Cardiac fibroblast (primary cell): ENCODE measurements around the gene TBL2.
"Not testable (repeated sequence)": the region's sequence is repeated elsewhere in the genome, so short reads cannot be mapped to it uniquely, and the experiment has no call there.

Experiments used
- DNase-seq, 2 donors: peaks; one replicate each; pipeline versions ENCODE4 v3.0.0 to v3.0.0-alpha.2; 2010; ENCODE audit warnings: low read depth in 2 of 2
- H3K4me3 ChIP-seq, 2 donors: replicated peaks in 1 of 2; 1 replicate in 1 of 2; 2 replicates in 1 of 2; pipeline ENCODE4 v1.5.1; 2011; ENCODE audit warnings: low read depth in 2 of 2, low read length in 2 of 2, mild to moderate bottlenecking in 2 of 2, moderate library complexity in 1 of 2
- CTCF ChIP-seq: IDR thresholded peaks from one replicate; pipeline ENCODE4 v1.5.1; 2011; ENCODE audit warnings: low read depth, mild to moderate bottlenecking, low read length, inconsistent platforms

Gene TBL2

GRCh38 chr7:73595358-73595757 lies 17.0 kb upstream of the TBL2 start:
- DNase-seq, result no peak
- H3K4me3 ChIP-seq, result no peak overlapping the region
- TF ChIP-seq CTCF, result no peak

GRCh38 chr7:73593207-73594045 lies 15.0 kb upstream of the TBL2 start:
- H3K4me3 ChIP-seq, result no peak overlapping the region
- TF ChIP-seq CTCF, result no peak
- DNase-seq, result no peak

- no peak overlapping the region for H3K4me3 ChIP-seq
- no peak for DNase-seq
- TF ChIP-seq CTCF, result no peak
These were observed 8.5 kb upstream of the TBL2 start for GRCh38 chr7:73586911-73587310.

- TF ChIP-seq CTCF, result no peak
- H3K4me3 ChIP-seq, result no peak overlapping the region
- no peak for DNase-seq
These were observed 6.8 kb upstream of the TBL2 start for GRCh38 chr7:73585196-73585595.

GRCh38 chr7:73582664-73583202 lies 4.4 kb upstream of the TBL2 start:
- no peak overlapping the region for H3K4me3 ChIP-seq
- no peak for TF ChIP-seq CTCF
- no peak for DNase-seq

GRCh38 chr7:73581006-73581405 lies 2.6 kb upstream of the TBL2 start:
- not testable (repeated sequence) for H3K4me3 ChIP-seq, DNase-seq

GRCh38 chr7:73577627-73578341 lies 595 bp downstream of the TBL2 start:
- peak overlapping the region; percentile 82 to 87 for H3K4me3 ChIP-seq
- peak; percentile 22 to 37 for DNase-seq
- no peak for TF ChIP-seq CTCF
